Daoy (cell line): ENCODE measurements around the gene SFR1. TPM values are rescaled to one million over a fixed set of nuclear protein-coding genes. Genes with fewer than 3 reads are reported as not detected.

Experiments
- DNase-seq: peaks from one replicate; pipeline ENCODE4 v3.0.0-alpha.2; 2015; ENCODE audit warnings: low read depth
- total RNA-seq: library from RNA; depleted of rRNA; stranded (reverse); fragments of >200 nt; shearing (Covaris generic); gene quantifications from 2 replicates; pipeline ENCODE4 v1.2.3, GENCODE V29; 2014; rRNA removed

SFR1 gene, protein sequence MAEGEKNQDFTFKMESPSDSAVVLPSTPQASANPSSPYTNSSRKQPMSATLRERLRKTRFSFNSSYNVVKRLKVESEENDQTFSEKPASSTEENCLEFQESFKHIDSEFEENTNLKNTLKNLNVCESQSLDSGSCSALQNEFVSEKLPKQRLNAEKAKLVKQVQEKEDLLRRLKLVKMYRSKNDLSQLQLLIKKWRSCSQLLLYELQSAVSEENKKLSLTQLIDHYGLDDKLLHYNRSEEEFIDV
- total RNA-seq = 14.3 and 14.4 TPM in 2 replicates

DNA sequence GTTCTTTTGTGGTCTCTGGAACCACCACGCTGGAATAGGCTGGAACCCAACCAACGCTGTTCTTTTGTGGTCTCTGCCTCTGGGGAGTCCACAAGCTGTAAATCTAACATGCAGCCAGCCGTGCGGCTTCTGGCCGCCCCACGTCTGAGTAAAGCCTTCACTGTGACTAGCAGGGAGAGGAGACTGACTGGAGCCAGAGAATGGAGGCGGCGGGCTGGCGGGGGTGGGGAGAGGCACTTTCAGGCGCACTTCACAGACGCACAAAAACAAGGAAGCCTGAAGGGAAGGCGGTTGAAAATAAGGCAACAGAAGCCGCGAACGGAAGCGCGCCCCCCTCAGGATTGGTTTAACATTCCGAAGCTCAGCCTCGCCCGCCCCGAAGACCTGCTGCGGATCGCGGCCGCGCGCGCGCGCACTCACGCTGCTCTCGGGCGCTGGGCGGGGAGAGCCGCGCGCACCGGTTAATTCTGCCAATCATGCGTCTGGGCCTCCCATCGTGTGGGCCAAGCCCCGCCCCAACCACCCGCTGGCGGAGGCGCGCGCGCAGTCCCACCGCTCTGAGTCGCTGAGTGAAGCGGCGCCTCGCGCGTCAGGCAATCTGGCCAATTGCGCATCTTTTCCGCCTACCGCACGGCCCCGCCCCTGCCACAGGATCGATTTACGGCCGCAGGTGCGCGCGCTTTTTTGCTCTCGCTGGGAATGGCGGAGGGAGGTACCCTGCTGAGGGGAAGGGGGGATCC is at the start of gene SFR1:
SFR1 (plus strand) TSS at position 687 of the 740 bp plus-strand sequence; CDS start at position 700, 13 bp downstream.
- DNase-seq = peak; percentile 98

DNA sequence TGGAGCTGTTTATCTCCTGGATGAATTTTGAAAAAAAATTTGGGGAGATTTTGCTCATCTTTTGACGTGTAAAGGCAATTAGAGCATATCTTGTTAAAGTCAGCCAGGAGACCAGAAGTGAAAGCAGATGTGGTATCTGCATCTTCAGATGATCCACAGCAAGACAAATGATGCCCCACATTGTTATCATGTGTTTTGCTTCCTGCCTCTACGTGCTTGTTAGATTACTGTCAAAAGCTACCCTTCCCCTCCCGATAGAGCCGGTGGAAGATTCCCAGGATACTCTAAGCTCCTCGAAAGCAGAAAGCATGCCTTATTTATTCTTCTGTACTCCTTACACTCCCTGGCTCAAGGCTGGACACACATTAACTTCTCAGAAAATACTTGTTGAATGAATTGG is 49.2 kb upstream of the SFR1 start:
- no peak for DNase-seq

DNA sequence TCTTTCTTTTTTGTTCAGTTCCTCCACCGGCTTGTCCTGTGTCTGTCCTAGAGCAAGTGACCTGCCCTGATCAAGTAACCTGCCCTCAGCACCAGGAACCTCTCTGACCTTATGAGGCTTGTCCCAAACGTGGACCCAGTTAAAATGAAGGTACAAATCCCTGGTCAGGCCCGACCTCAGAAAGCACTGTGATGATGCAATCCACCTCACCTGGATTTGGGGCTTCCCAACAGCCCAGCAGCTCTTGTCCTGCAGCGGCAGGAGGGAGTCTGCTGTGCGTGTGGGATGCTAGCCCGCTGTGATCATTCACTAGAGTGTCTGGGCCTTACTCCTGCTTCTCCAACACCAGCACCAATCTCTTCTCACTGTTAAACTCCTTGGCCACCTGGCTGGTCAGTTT is 47.5 kb upstream of the SFR1 start:
- no peak for DNase-seq

DNA sequence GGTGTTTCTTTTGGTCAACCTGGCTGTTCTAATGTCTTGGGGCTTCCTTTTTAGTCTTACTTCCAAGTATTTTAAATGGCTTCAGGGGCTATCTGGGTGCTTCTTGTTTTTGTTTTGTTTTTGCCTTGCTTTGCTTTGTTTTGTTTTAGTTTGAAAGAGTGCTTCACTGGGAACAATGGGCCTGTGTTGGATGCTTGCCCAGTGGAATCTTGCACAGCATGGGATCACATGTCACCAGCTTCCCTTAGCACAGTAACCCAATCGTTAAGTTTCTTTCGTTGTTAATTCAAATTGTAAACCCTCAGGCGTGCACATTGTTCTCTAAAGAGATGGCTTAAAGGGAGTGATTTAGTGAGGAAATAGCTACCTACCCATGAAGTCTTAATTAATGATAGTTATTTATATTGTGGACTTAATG is 45.2 kb upstream of the SFR1 start:
- DNase-seq = peak; percentile 37

DNA sequence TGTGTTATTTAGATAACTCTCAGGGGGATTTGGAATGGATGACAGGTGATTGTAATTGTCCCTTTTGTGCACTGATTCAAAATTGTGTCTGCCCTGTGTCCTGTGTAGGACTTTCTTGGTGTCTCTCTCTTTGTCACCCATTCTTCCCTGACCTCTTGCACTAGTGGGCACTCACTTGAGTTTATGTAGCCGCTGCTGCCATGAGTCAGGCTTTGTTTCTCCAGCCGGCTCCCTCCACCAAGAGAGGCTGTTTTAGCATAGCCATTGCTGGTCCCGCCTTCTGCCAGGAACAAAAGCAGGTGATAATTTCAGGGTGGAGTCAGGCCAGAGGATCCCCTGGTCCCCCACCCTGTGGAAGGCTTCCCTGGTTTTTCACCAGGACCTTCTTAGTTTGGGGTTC is 44.7 kb upstream of the SFR1 start:
- peak; percentile 28 for DNase-seq

DNA sequence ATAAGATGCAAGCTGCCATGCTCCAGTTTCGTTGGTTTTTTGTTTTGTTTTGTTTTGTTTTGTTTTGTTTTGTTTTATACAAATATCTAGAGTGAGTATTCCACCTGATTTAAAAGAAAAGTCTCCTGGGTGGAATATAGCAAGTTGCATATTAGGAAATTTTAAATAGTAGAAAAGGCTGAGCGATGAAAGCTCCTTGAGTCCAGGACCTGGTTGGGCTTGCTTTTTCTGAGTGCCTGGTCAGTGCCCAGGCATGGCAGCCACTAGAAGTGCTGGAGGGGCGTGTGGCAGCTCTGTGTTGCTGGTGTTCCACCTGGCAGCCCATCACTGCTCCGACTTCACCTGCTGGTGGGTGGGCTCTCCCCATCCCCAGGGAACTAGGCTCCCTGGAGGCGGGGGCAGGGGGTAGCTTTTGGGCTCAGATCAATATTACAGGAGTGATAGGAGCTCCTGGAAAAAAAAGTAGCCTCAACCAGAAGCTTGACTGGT is 44.3 kb upstream of the SFR1 start:
- no peak for DNase-seq

DNA sequence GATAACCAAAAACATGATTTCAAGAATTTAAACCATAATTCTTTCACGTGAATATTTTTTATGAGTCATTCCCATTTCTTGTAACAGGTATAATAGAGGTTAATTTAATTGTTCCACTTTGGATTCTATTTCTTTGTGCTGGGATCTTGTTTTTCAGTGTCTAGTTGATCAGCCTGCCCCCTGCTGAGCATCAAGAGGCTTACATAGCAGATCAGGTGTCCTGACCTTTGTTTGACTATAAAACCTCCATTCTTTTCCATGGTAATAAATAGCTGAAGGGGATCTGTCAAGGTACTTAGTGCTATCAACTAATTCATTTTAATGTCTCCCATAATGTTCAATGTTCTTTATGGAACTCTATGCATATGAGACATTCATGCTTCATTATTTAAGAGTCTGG is 41.2 kb upstream of the SFR1 start:
- DNase-seq = peak; percentile 13

DNA sequence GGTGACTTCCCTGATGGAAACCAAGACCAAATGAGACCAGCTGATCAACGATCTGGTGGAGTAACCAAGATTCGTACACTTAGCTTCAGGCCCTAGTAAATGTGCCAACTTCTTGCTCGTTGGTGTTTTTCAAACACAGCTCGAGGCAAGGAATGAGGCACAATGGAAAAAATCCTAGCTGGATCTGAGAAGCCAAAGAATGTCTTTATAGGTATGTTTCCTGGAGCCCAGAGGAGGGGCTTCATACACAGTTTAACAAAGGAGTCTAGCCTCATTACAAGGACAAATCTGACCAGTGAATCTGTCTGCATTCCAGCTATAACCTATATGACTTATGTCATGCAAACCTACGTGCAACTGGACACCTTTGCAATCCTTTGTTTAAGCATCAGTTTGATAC is 40.0 kb upstream of the SFR1 start:
- DNase-seq = no peak

DNA sequence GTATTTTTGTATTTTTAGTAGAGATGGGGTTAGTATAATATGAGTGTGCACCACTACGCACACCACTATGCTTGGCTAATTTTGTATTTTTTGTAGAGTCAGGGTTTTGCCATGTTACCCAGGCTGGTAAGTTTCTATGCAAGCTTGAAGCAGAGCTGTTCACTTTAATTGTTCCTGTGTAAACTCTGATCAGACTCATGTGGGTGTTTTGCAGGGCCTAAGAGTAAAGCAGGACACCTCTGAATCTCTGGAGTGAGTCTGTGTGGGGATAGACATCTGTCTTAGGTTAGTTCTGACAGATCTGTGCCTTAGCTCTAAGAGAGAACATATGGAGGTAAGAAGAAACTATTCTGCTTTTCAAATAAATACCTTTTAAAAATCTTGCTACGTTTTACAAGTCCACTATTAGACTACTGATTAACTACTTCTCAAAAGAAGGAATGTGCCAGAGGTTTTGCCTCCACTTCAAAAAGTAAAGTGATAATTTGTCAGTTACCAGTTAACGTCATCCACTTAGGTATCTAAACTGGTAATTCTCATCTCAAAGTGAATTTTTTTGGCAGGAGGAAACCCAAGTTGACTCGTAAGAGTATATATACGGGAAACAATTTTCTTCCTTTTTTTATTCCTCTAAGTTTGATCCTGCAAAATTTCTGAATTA is 37.4 kb upstream of the SFR1 start:
- DNase-seq = no peak

DNA sequence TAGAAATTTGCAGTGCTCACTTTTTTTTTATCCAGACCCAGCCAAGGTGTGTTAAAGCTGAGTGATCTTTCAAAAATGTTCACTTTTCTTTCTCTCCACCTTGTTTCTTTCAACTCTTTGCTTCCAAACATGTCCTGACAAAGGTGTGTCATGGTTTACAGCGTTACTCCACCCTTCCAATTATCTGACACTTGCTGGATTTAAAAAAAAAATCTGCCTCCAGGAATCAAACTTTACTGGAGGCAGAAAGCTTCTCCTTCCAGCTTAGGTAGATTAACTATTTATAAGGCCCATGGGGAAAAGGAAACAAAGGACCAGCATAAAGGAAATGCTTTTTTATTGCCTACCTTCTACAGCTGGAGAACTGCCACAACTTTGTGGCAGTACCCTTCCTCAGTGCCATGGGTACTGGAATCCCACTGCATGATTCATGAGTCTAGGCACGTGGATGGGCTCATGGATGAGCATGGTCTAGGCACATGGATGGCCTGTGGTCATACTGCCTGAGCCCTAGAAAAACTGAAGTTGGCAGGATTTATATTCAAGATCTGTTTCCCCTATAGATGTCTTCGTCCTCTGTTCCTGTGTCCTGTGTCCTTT is 36.1 kb upstream of the SFR1 start, which contains the start of gene COL17A1:
COL17A1 (minus strand) TSS at position 80 of the 600 bp plus-strand sequence. CDS start 5,207 bp downstream, outside the sequence.
- DNase-seq = peak; percentile 7

DNA sequence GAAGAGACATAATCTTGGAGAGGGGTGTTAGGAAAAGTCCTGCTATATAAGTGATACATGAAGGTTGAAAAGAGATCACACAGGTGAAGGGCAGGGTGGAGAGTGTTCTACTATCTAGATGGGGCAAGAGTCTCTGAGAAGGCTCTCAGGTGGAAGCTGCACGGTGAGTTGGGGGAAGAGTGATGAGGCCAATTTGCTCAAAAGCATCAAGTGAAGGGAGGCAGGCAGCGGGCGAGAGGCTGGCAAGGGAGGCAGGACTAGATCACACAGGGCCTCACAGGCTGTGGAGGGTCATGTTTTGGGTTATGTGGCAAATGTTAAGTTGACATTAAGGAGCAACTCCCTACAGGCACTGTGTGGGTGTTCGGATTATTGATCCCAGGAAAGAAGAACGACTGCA is 33.7 kb upstream of the SFR1 start:
- DNase-seq = no peak

DNA sequence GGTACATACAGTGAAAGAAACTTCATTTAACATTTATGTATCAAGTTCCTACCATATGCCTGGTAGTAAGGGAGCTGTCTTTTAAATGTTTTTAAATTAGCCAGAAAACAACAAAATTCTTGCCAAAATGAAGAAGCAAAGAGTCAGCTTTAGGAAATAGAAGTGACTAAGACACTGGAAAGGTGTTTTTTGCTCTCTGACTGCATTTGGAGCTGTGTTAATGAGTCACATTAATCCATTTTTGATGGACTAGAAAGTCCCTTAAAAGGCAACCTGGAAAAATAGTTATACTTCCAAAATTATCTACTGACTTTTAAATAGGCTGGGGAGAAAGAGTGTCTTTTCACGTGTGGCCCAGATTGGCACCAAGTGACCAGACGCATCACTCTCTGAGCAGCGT is 32.4 kb upstream of the SFR1 start:
- no peak for DNase-seq

DNA sequence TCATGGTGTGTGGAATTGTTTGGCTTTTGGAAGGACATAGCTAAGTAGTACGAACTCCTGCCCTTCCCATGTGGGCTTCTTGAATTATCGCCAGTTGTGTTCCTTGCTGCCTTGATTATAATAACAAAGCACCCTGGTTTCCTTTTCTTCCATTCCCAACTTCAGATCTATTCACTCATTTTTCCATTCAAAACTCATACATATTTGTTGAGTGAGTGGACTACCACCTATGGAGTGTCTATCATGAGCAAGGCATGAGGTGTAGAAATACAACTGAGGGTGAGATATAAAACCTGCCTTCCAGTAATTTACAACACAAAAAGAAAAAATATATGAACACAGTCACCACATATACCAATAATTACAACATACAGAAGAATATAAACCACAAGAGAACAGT is 31.4 kb upstream of the SFR1 start:
- no peak for DNase-seq

DNA sequence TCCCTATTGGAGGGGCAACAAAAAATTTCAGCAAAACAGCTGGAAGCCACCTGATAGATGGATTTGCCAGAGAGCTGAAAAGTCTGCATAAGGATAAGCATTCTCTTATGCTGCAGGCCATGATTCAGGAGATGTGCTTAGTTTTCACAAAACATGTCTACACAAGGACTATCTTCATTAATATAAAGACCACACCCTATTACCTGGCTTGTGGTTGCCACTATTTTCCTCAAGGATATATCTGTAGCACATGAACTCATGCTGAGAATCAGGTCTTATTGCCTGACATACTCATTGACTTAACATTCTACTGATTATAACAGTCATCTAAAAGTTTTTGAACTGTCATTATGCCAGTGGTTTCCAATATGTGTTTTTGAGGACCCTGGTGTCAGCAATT is 29.2 kb upstream of the SFR1 start:
- DNase-seq = no peak

DNA sequence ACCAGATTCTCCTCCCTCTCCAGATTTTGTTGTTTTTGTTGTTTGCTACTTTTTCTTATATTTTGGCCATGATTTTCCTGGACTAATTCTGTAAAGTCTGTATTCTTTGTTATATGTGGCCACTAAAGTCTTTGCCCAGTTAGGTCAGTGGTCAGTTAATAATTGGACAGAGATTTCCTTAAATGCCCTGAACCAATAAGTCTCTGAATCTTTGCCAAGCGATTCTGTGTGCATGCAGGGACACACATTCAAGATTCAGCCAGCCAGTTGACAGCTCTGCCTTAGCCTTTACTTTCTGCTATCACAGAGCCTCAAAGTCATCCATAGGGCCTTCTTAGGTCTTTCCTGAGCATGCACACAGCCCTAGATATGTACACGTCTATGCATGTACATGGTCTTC is 25.3 kb upstream of the SFR1 start:
- DNase-seq = no peak

DNA sequence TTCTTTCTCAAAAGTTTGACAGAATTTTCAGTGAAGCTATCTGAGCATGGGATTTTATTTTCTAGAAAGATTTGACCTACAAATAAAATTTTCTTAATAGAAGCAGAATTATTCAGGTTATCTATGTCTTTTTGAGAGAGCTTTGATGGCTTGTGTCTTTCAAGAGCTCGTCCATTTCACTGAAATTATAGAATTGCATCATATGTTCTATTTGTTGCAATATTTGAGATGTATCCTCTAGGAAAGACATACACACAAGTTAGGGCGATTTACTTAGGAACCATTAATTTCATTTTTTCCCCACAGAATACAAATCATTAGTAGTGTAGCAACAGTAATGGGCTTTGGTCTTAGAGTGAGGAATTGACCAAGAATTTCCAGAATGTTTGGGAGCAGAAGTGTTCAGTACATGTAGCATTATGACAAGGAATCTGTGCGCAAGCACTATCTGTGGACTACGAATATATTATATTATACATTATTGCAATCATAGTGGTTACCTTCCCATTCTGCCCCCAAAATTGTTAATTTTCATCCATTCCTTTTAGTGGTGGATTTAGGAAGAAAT is 23.5 kb upstream of the SFR1 start:
- no peak for DNase-seq

DNA sequence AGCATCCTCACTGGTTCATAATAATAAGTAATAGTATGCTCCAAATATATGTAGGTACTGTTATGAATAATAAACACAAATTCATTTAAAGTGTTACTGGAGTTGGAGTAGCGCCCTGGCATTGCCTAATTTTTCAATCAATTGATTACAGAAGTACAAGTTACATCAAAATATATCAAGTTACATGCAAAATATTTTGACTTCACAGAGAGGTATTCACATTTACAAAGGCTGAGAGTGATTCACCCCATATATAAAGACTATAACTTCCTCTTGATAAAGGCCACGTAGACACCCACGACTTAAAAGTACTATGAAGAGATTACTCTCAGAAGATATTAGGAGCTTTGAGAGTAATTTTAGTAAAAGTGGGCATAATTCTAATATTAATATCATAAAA is 22.7 kb upstream of the SFR1 start:
- no peak for DNase-seq

DNA sequence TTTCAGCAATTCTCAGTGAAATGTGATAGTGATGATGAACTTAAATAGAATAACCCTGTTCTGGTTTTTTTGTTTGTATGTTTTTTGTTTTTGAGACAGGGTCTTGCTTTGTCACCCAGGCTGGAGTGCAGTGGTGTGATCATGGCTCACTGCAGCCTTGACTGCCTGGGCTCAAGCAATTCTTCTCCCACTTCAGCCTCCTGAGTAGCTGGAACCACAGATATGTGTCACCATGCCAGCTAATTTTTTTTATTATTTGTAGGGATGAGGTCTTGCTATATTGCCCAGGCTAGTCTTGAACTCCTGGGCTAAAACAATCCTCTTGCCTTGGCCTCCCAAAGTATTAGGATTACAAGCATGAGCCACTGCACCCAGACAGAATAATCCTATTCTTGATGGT is 22.0 kb upstream of the SFR1 start:
- peak; percentile 21 for DNase-seq

DNA sequence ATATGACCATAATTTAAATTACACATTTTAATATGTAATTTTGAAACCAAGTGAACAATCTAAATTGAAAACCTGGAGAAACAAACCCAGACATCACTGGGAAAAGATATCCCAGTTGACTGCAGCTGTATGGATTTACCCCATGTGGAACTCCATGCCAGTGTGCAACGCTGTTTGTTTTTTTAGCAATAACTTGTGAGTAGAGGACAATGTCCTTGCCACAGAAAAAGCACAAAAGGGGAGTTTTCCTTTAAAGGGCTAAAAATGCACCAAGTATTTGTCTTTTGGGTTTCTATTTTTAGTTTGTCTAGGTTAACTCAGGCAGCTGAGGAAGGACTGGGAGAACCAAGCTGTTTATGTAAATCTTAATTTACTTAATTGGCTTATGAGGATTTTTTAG is 21.2 kb upstream of the SFR1 start:
- DNase-seq = no peak

DNA sequence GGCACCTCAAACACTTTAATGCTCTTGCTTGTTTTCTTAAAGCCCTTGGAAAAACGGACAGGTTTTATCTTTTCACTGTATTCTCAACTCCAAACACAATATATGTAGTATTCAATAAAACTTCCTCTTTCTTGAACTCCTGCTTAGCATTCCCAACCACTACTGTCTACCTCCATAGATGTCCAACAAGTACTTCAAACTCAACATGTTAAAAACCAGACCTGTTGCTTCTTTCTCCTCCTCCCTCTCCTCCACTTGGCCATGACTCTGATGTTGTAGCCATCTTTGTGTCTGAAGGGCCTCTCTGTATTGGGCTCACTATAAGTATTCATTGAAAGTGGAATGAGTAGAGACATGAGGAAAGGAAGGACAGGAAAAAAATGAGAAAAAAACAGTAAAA is 20.1 kb upstream of the SFR1 start:
- DNase-seq = no peak

DNA sequence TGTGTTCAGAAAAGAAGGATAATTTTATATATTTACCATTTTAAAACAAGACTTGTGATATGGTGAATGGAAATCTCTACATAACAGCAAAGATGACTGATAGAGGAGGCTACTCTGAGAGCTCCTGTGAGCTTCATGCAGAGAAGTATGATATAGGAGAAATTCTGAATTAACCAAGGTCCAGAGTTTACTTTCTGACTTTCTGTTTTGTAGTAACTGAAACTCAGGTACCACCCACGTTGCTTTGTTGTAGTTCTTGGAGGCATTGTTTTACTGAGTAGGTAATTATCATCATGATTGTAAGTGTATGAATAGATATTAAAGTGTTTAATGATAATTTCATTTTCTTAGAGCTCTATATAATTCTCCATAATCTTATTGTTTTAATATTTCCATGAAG is 18.0 kb upstream of the SFR1 start:
- DNase-seq = no peak

DNA sequence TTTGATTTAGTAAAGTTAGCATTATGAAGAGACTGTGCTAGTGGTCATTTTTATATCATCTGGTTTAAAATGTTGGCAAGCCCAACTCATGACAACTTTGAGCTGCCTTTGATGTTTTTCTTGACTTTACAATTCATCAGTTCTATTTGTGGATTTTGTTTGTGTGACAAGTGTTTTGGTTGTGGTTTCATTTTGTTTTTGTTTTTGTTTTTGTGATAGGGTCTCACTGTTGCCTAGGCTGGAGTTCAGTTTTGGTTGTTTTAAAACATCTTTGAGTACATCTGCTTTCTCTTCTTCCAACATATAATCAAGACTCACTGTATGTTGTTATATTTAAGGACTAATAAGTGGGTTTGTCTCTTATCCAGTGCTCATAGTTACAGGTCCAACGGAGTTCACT is 17.6 kb upstream of the SFR1 start:
- no peak for DNase-seq
